ENCODE results near the gene AATF.

GRCh38 chr17:37082985-37083384, 134.2 kb downstream of the AATF start:
- no peak for TF ChIP-seq CTCF (IDR thresholded peaks at IDR 0.05; ENCODE audit: low read length)
- no peak for TF ChIP-seq EZH2 (IDR thresholded peaks at IDR 0.05; ENCODE audit: borderline replicate concordance, low read length)
